Frontal cortex (tissue), 4 donors: Measurements from ENCODE around the gene CCNY. TPM values are rescaled to one million over a fixed set of nuclear protein-coding genes. Genes with fewer than 3 reads are reported as not detected.
"Not testable (repeated sequence)": the region's sequence is repeated elsewhere in the genome, so short reads cannot be mapped to it uniquely, and the experiment has no call there.

Experiments used
- DNase-seq, 2 donors: peaks; one replicate each; pipeline ENCODE4 v3.0.0; 2012; ENCODE audit warnings: low spot score in 2 of 2
- FAIRE-seq: peaks from 2 replicates; lab custom pipeline; 2012; peaks lifted over from hg19 to GRCh38; lab: Jason Lieb, UNC
- total RNA-seq: library from RNA; depleted of rRNA; stranded (reverse); fragments of >200 nt; gene quantifications from one replicate; pipeline ENCODE4 v1.2.3, GENCODE V29; 2014
- donor health status: control.
- donor health status: control.
- donor health status: control.

The CCNY gene
- total RNA-seq, 1 donor from 2014 or later: 54.6 TPM

- no peak for FAIRE-seq
- DNase-seq: no peak
These were observed 61.6 kb downstream of the CCNY start for GRCh38 chr10:35397953-35398352.

- FAIRE-seq: no peak
- no peak for DNase-seq
These were observed 62.0 kb downstream of the CCNY start for GRCh38 chr10:35398355-35398754.

GRCh38 chr10:35398908-35399307 is 62.6 kb downstream of the CCNY start:
- FAIRE-seq: no peak
- DNase-seq: no peak

GRCh38 chr10:35399414-35400009 is 63.2 kb downstream of the CCNY start:
- DNase-seq: no peak
- no peak for FAIRE-seq

GRCh38 chr10:35400595-35401268 is 64.4 kb downstream of the CCNY start:
- DNase-seq (no peak), FAIRE-seq (no peak)

GRCh38 chr10:35403491-35403890 is 67.2 kb downstream of the CCNY start:
- not testable (repeated sequence) for DNase-seq, FAIRE-seq

- DNase-seq, FAIRE-seq: not testable (repeated sequence)
These were observed 67.8 kb downstream of the CCNY start for GRCh38 chr10:35404077-35404476.

- FAIRE-seq, DNase-seq: not testable (repeated sequence)
These were observed 69.8 kb downstream of the CCNY start for GRCh38 chr10:35406003-35406630.

GRCh38 chr10:35407696-35408095 is 71.4 kb downstream of the CCNY start:
- DNase-seq, FAIRE-seq: not testable (repeated sequence)

GRCh38 chr10:35409094-35409582 is 72.8 kb downstream of the CCNY start:
- no peak for FAIRE-seq
- peak; percentile 64 to 75 for DNase-seq

- DNase-seq: no peak
- no peak for FAIRE-seq
These were observed 73.5 kb downstream of the CCNY start for GRCh38 chr10:35409808-35410207.

- DNase-seq (no peak), FAIRE-seq (no peak)
These were observed 75.9 kb downstream of the CCNY start for GRCh38 chr10:35412003-35412723.

GRCh38 chr10:35412900-35413491 is 76.7 kb downstream of the CCNY start:
- DNase-seq (no peak), FAIRE-seq (no peak)

GRCh38 chr10:35413985-35414861 is 77.9 kb downstream of the CCNY start:
- no peak for FAIRE-seq
- no peak for DNase-seq

- no peak for DNase-seq
- FAIRE-seq: no peak
These were observed 79.2 kb downstream of the CCNY start for GRCh38 chr10:35415505-35415904.

GRCh38 chr10:35416619-35417312 is 80.5 kb downstream of the CCNY start:
- FAIRE-seq (no peak), DNase-seq (no peak)

GRCh38 chr10:35417313-35417625 is 81.0 kb downstream of the CCNY start:
- no peak for FAIRE-seq
- DNase-seq: no peak

- FAIRE-seq (no peak), DNase-seq (no peak)
These were observed 81.5 kb downstream of the CCNY start for GRCh38 chr10:35417795-35418194.

GRCh38 chr10:35418580-35418979 is 82.3 kb downstream of the CCNY start:
- not testable (repeated sequence) for DNase-seq, FAIRE-seq
